ENCODE measurements around the gene PODXL.

DNA sequence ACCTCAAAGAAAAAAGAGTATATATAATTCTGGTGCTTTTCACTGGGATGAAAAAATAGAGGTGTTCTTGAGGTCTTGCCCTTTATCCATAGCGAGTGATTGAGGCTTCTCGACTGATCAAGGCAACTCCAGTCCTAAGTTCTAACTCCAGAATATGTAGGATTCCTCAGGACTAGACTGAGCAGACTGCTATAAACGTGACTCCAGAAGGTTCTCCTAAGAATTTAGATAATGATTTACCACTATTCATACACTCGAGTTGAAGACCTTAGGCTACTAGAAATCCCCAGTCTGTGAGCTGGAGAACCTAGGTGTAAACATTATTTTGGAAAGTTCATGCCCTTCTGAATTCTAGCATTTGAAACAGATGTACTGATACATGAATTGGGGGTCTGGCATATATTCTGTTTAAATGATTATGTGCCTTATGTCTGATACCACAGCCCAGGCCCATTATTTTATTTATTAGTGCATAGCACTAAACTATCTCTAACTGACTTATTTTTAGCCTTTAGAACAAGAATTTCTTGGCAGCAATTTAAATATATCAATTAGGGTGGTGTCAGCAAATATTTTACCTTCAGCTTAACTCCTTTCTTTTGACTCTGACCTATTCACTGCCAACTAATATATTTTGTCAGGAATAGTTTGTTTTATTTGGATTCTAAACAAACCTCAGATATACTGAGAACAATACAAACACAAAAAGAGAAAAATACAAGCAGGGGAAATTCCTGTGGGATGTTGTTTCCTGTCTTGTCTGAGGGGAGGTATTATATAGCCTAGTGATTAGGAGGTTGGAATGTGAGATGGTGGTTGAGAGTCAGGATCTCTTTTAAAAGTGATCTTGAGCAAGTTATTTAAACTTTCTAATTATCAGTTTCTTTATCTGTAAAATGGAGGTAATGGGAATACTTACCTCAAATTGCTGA, 75.8 kb downstream of the PODXL start:
- TF ChIP-seq, protein P1, sequence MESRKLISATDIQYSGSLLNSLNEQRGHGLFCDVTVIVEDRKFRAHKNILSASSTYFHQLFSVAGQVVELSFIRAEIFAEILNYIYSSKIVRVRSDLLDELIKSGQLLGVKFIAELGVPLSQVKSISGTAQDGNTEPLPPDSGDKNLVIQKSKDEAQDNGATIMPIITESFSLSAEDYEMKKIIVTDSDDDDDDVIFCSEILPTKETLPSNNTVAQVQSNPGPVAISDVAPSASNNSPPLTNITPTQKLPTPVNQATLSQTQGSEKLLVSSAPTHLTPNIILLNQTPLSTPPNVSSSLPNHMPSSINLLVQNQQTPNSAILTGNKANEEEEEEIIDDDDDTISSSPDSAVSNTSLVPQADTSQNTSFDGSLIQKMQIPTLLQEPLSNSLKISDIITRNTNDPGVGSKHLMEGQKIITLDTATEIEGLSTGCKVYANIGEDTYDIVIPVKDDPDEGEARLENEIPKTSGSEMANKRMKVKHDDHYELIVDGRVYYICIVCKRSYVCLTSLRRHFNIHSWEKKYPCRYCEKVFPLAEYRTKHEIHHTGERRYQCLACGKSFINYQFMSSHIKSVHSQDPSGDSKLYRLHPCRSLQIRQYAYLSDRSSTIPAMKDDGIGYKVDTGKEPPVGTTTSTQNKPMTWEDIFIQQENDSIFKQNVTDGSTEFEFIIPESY (IDR thresholded peaks at IDR 0.05; ENCODE audit: extremely low read depth, insufficient replicate concordance, low read length): no peak
- TF ChIP-seq EGR1 (IDR thresholded peaks at IDR 0.05; ENCODE audit: low read depth) (no peak), POLR2A (IDR thresholded peaks at IDR 0.05; ENCODE audit: borderline replicate concordance, extremely low read depth, insufficient read depth, insufficient read length) (no peak), EZH2phosphoT487 (IDR thresholded peaks at IDR 0.05; ENCODE audit: borderline replicate concordance) (no peak), SIN3A (IDR thresholded peaks at IDR 0.05; ENCODE audit: low read depth) (no peak), POLR2AphosphoS5 (IDR thresholded peaks at IDR 0.05; ENCODE audit: low read depth, low read length) (no peak), SRF (IDR thresholded peaks at IDR 0.05; ENCODE audit: low read depth) (no peak), CEBPB (IDR thresholded peaks at IDR 0.05; ENCODE audit: low read depth) (no peak)
- TF ChIP-seq, protein P2, sequence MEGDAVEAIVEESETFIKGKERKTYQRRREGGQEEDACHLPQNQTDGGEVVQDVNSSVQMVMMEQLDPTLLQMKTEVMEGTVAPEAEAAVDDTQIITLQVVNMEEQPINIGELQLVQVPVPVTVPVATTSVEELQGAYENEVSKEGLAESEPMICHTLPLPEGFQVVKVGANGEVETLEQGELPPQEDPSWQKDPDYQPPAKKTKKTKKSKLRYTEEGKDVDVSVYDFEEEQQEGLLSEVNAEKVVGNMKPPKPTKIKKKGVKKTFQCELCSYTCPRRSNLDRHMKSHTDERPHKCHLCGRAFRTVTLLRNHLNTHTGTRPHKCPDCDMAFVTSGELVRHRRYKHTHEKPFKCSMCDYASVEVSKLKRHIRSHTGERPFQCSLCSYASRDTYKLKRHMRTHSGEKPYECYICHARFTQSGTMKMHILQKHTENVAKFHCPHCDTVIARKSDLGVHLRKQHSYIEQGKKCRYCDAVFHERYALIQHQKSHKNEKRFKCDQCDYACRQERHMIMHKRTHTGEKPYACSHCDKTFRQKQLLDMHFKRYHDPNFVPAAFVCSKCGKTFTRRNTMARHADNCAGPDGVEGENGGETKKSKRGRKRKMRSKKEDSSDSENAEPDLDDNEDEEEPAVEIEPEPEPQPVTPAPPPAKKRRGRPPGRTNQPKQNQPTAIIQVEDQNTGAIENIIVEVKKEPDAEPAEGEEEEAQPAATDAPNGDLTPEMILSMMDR (IDR thresholded peaks at IDR 0.05 in 2 of 3, conservative IDR thresholded peaks at IDR 0.05 in 1 of 3; ENCODE audit: borderline replicate concordance in 1 of 3, insufficient read depth in 1 of 3, low read depth in 2 of 3, low read length in 2 of 3): no peak

All from HCT116 (cell line).